SK-N-MC (cell line): Measurements from ENCODE around the gene HABP2.

ENCODE experiments used
- DNase-seq: peaks from one replicate; pipeline ENCODE4 v3.0.0-alpha.2; 2011; ENCODE audit warnings: low read depth, low spot score
- H3K27ac ChIP-seq: fragments of 200-600 bp; sonication (generic); 2 replicates; pipeline ENCODE4 v1.5.1; 2016; ENCODE audit warnings: mixed run types
- H3K36me3 ChIP-seq: fragments of 200-600 bp; sonication (generic); 2 replicates; pipeline ENCODE4 v1.6.1; 2017; ENCODE audit warnings: antibody characterized with exemption, low read length, mixed read lengths; ENCODE audit not compliant: insufficient read depth
- H3K4me3 ChIP-seq: fragments of 200-600 bp; sonication (generic); 2 replicates; pipeline ENCODE4 v1.5.1; 2016
- H3K9ac ChIP-seq: fragments of 200-600 bp; sonication (generic); 2 replicates; pipeline ENCODE4 v1.8.0; 2017; ENCODE audit warnings: mixed run types, mixed read lengths; ENCODE audit not compliant: insufficient read length
- H3K9me3 ChIP-seq: fragments of 200-600 bp; sonication (generic); 2 replicates; pipeline ENCODE4 v1.6.1; 2017; ENCODE audit warnings: low read depth, mild to moderate bottlenecking, antibody characterized with exemption, low read length, moderate library complexity, mixed read lengths
- EZH2 ChIP-seq: fragments of 200-600 bp; sonication (generic); IDR thresholded peaks from one replicate; pipeline ENCODE4 v1.6.1; 2017; ENCODE audit warnings: antibody characterized with exemption
- FOXP2 ChIP-seq: optimal IDR thresholded peaks from 2 replicates; pipeline ENCODE3; 2011; ENCODE audit warnings: mild to moderate bottlenecking, moderate library complexity; ENCODE audit not compliant: insufficient read depth; ENCODE audit errors: extremely low read length, control extremely low read depth
- POLR2AphosphoS5 ChIP-seq: IDR thresholded peaks from 2 replicates; pipeline ENCODE4 v1.6.1; 2012; ENCODE audit warnings: mild to moderate bottlenecking, low read depth, low read length, borderline replicate concordance

Gene HABP2

DNA sequence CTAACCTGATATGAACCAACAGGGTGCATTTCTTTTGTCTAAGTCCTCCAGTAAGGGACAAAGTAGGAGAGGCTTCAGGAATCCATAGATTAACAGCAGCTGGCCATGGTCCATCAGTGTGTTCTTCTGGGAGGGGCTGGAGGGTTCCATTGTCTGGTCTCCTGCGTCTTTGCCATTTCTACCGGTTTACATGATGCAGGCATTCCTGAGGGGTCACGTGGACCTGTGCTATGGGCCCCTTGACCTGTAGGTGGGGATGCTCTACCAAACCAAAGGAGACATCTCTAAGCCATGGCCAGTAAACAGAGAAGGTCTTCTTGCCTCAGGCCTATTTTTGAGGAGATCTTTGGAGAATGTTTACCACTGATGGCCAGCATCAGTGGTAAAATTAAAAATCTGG lies 28.7 kb upstream of the HABP2 start:
- H3K9me3 ChIP-seq, result no peaks in the 10 kb centered on the region
- H3K27ac ChIP-seq, result no peak overlapping the region
- H3K9ac ChIP-seq, result no peak overlapping the region
- no peak for TF ChIP-seq FOXP2
- H3K4me3 ChIP-seq, result no peak overlapping the region
- no peak for DNase-seq
- H3K36me3 ChIP-seq, result no peaks in the 10 kb centered on the region

DNA sequence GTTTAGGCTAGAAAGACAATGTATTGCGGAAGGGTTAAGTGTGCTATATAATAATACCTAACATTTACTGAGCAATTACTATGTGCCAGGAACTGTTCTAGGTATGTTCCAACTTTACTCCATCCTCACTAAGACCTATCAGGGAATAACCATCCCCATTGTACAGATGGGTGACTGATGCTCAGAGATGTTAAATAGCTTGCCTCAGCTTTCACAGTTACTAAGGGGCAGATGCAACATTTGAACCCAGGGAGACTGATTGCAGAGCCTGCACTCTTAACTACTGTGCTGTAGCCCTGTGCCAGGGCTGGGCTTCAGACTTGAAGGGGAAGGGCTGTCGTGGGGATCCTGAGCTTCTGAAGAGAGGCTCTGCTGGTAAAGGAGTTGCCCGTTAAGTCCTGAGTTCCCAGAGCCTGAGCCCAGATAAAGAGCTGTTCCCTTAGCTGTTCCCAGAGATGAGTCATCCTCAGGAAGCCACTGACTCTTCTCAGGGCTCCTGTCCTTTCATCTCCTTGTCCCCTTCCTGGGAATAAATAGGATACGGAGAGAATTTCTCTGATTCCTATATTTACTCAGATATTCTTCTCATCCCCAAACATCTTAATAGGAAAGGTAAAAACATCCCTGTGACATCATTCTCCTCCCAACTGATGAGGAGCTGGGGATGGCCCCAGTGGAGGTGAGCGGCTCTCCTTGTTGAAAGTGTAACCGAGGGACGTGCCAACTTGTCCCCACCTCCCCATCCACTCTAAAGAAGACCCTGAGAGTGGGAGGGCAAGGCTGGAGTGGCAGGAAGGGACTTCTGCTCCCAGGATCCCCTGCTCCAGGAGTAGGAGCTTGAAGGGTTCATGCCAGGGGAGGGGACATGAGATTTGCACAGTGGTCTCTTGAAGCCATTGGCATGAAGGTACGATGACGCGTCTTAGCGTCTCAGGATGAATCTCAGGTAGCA lies 28.0 kb upstream of the HABP2 start:
- H3K9me3 ChIP-seq, result no peaks in the 10 kb centered on the region
- no peaks in the 10 kb centered on the region for H3K36me3 ChIP-seq
- no peak for DNase-seq
- H3K9ac ChIP-seq, result no peak overlapping the region
- no peak for TF ChIP-seq EZH2
- TF ChIP-seq FOXP2, result no peak
- TF ChIP-seq POLR2AphosphoS5, result no peak
- no peak overlapping the region for H3K27ac ChIP-seq
- H3K4me3 ChIP-seq, result no peak overlapping the region

DNA sequence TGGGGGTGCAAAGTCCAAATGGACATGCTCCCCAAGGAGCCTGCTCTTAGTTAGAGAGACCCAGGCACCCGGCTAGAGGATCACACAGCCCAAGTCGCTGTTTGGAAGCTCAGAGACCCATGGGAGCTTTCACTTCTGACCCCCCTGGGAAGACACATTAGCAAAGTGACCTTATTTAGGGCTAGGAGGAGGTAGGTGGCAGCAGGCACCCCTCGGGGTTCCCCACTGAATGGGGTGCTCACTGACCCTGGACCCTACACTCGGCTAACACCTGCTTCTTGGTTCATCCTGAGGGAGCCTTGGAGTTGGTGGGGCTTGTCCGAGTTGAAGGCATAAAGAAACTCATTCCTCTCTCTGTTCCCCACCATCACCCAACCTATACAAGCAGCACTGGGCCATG lies 27.1 kb upstream of the HABP2 start:
- H3K9me3 ChIP-seq, result no peaks in the 10 kb centered on the region
- TF ChIP-seq POLR2AphosphoS5 (no peak), EZH2 (no peak), FOXP2 (no peak)
- H3K9ac ChIP-seq, result no peak overlapping the region
- no peaks in the 10 kb centered on the region for H3K36me3 ChIP-seq
- no peak for DNase-seq
- H3K27ac ChIP-seq, result no peak overlapping the region
- no peak overlapping the region for H3K4me3 ChIP-seq

DNA sequence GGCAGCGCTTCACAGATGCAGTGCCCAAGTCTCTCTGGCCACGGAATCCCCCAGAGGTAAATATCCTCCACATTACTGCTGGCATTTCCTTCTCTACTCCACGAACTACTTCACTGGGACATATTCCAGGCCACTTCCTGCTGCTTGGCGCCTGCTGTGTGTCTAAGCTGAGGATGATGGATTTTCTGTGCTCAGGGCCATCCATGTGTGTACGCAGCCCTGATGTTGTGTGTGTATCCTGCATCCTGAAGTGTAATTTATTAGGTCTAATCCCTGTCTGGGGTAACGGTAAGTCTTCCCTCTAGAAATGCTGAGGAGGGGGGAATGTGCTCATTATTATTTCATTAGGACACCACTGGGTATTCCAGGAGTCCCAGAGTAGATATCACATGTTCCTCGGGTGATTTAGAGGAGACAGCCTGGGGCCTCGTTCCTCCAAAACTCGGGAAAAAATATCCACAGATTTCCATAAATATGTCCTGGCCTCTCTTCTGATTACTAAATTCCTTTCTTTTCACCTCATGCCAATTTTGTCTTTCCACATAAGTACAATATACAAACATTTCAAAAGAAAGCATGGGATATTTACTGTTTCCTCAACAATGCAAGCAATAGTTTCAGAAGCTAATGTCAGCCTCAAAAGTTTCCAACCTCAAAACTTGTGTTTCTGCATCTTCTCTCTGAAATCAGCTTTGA lies 25.5 kb upstream of the HABP2 start:
- DNase-seq, result peak; percentile 76
- H3K9ac ChIP-seq, result no peak overlapping the region

DNA sequence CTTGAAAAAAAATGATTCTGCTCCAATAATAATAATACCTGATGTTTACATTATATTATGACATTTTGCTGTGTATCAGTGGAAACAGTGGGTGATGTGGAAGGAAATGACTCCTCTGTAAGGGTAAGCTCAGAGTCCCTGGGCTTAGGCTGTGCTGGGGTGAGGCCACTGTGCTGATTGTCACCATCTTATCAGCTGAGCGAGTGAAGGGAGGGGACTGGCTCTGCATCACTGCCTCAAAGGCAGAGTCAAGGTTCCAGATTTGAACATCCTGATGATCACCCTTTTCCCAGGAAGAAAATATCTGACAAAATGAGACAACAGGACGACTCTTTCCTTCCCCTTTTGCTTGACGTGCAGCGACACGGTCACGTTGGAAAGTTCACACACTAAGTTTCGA lies 24.0 kb upstream of the HABP2 start:
- no peak for DNase-seq
- H3K4me3 ChIP-seq, result no peak overlapping the region
- H3K9ac ChIP-seq, result no peak overlapping the region
- H3K27ac ChIP-seq, result no peak overlapping the region
- H3K36me3 ChIP-seq, result no peaks in the 10 kb centered on the region
- TF ChIP-seq FOXP2, result no peak
- TF ChIP-seq EZH2, result no peak
- no peak for TF ChIP-seq POLR2AphosphoS5
- H3K9me3 ChIP-seq, result no peaks in the 10 kb centered on the region

More for the DNA sequence above, 25.5 kb upstream of the HABP2 start:
- Histone ChIP-seq H3K36me3 (no peaks in the 10 kb centered on the region), H3K9me3 (no peaks in the 10 kb centered on the region), H3K27ac (peak overlapping the region; percentile 26; the same call in 1 of the 2 replicates), H3K4me3 (peak overlapping the region; percentile 25)
- peak; percentile 60; the same call in 1 of the 2 replicates for TF ChIP-seq POLR2AphosphoS5
- TF ChIP-seq EZH2, result no peak

DNA sequence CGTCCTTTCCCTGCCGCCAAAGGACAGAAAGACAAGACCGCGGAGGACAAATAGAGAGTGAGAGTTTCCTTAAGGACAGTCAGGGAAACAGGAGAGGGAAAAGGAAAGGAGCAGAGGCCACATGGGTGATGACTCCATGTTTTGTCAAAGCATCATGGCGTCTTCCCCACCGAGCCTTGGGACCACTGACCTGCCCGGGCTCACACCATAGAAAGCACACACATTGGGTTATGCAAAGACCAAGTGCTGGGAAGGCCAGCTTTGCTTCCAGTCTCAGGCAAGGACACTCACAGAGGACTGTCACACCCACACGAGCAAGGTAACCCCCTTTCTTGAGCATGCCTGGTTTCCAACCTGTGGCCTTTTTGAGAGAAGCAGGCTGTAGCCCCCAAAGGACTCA lies 23.3 kb upstream of the HABP2 start:
- Histone ChIP-seq H3K27ac (no peak overlapping the region), H3K4me3 (no peak overlapping the region), H3K9ac (no peak overlapping the region), H3K36me3 (no peaks in the 10 kb centered on the region), H3K9me3 (no peaks in the 10 kb centered on the region)
- no peak for DNase-seq
- TF ChIP-seq POLR2AphosphoS5 (no peak), EZH2 (no peak), FOXP2 (no peak)

DNA sequence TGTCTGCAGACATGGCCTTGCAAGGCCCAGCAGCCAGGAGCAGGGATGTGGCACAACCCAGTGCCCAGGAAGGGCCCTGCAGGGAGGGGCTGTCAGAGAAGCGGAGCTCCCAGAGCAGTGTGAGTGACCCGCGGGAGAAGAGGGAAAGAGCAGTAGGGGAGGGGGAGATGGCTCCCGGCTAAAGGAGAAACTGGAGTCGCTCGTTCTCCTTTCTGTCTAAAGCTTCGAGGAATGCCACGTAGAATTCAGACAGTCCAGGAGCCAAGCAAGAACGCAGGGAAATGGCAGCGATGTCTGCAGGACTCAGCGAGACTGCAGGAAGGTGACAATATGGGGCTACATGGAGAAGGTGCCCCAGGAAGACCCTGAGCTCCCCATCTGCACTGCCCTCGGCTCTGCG lies 22.4 kb upstream of the HABP2 start:
- H3K36me3 ChIP-seq, result no peaks in the 10 kb centered on the region
- no peak overlapping the region for H3K4me3 ChIP-seq
- TF ChIP-seq EZH2 (no peak), POLR2AphosphoS5 (no peak), FOXP2 (no peak)
- H3K9me3 ChIP-seq, result no peaks in the 10 kb centered on the region
- H3K9ac ChIP-seq, result no peak overlapping the region
- H3K27ac ChIP-seq, result no peak overlapping the region
- DNase-seq, result no peak

DNA sequence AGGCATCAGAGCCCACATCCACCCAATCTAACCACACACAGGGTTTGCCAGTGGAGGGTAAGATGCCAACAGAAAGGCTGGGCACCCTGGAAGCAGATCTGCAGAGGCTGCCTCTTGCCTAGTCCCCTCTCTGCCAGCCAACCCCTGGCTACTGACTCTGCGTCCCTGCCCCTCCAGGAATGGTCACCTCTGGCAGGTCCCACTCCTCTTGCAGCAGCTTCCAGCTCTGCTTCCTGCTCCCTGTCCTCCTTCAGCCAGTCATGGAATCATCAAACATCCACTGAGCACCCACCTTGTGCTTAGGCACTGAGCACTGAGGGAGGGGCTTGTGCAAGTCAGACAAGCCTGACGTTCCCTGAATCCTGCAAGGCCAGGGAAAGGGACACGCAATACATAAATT lies 20.1 kb upstream of the HABP2 start:
- H3K9ac ChIP-seq, result no peak overlapping the region
- no peaks in the 10 kb centered on the region for H3K9me3 ChIP-seq
- DNase-seq, result no peak
- no peak overlapping the region for H3K27ac ChIP-seq
- H3K4me3 ChIP-seq, result no peak overlapping the region
- H3K36me3 ChIP-seq, result no peaks in the 10 kb centered on the region
- TF ChIP-seq FOXP2 (no peak), POLR2AphosphoS5 (no peak), EZH2 (no peak)
